HG03135 (cell line): ENCODE data around the gene FBXO28.
"Not testable (repeated sequence)": the region's sequence is repeated elsewhere in the genome, so short reads cannot be mapped to it uniquely, and the experiment has no call there.

Experiments used
- ATAC-seq: cut with Tn5 transposase; IDR thresholded peaks from one replicate; pipeline ENCODE4 v1.9.1; 2021; ENCODE audit warnings: mild to moderate bottlenecking, moderate library complexity; ENCODE audit not compliant: unreplicated experiment

Gene FBXO28, protein sequence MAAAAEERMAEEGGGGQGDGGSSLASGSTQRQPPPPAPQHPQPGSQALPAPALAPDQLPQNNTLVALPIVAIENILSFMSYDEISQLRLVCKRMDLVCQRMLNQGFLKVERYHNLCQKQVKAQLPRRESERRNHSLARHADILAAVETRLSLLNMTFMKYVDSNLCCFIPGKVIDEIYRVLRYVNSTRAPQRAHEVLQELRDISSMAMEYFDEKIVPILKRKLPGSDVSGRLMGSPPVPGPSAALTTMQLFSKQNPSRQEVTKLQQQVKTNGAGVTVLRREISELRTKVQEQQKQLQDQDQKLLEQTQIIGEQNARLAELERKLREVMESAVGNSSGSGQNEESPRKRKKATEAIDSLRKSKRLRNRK

DNA sequence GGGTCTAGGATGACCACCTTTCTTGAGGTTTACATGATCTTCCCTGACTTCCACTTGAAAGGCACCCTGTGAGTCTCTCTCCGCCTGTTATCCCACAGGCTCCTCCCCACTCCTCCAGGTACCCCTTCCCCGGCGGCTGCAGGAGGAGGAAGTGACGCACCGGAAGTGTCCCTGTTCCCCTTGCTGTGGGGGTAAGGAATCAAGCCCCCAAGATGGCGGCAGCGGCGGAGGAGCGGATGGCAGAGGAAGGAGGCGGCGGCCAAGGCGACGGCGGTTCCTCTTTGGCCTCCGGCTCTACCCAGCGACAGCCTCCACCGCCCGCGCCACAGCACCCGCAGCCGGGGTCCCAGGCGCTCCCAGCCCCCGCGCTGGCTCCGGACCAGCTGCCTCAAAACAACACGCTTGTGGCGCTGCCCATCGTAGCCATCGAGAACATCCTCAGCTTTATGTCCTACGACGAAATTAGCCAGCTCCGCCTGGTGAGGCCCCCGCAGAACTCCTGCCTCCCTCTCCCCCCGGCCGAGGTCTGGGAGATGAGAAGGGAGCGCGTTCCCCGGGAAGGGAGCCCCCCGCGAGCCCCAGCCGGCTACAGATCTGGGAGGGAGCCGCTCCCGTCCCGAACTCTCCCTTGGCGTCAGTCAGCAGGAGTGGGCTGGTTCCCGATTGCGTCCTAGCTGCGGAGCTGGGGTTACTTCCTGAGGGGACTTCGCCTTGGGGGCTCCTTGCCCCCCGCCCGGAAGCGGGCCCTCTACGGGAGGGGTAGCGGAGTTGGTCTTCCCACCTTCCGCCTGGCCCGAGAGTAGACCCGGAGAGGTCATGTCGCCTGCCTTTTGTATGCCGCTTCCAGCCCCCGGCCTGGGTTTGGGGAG, at the start of gene FBXO28:
FBXO28 (plus strand) TSS at position 194 of the 869 bp plus-strand sequence; CDS start at position 213, 19 bp downstream.
- peak; percentile 97 for ATAC-seq

DNA sequence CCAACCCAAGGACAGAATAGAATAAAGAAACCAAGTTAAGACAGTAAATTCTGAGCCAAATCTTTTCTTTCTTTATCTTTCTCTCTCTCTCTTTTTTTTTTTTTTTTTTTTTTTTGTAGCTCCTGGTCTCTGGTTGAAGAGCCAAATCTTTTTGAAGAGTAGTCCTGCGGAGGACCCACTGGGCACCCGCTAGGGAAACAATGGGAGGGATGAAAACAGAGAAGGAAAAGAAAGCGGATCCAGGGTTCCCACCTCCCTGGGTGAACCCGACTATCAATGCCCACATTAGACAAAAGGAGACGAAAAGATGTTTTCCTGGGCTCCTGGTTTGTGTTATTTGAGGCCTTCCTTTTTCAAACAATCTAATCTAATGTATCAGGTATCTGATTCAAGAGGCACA, 49.8 kb upstream of the FBXO28 start:
- no peak for ATAC-seq

DNA sequence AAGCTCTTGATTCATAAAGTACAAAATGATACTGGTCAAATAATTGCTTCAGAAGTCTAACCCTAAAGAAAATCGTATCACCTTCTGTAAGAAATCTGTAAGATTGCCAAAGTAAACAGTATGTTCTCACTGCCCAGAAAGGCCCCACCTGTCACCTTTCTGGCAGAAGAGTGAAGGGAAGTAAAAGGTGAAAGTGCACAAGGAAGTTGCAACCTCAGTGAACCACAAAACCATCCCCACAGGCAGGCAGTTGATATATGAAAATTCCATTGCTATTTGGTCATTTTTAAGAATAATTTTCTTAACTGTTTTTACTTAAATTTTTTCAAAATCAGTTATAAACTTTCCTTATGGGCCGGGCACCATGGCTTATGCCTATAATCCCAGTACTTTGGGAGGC, 48.5 kb upstream of the FBXO28 start:
- no peak for ATAC-seq

DNA sequence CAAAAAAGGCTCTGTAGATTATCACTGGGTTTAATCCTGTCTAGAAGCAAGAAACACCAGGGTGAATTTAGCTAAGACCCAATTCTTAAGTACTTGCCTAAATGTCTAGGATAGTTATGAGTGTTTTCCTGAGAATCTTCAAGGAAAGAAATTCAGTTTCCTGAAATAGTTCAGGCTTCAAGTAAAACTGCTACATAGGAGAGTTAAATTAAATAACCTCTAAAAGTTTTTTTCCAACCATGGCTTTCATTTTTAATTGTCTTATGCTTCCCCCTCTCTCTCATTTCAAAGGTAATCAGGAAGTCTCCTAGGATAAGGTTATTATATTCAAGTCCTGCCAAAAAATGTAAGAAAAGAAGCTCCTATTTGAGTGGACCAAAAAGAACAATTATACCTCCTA, 46.7 kb upstream of the FBXO28 start:
- ATAC-seq, result no peak

DNA sequence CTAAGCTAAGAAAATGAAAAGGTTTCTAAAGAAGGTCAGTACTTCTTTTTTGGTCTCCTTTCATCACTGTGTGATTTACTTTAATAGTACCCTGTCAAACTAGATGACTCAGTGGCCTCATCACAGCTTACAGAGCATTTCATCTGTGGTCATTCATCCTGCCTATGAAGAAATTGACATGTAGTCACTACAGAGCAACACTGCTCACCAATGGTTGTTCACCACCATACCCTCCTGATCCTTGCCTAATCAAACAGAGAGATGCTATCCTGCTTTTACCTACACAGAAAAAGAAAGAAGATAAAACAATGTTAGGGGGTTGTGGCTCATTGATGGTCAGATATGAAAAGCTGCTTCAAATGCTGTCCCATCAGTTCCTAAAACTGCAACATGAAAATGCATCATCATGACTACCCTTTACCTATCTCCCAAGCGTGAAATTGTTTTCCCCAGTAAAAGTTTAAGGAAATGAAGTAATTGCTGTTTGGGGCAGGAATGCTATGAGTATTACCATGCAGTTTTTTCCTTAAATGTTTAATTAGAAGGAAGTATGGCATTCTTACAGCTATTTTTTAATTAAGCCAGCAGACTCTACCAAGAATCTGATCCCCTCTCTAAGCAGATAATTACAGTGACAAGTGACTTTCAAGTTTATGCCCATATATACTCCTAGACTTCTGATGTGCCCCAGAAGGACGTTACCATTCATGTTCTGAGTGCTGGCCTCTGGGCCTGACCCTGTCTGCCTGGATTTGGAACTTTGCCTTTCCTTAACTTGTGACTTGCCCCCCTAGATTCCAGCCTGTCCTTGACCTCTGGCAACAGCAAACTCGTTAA, 46.1 kb upstream of the FBXO28 start:
- no peak for ATAC-seq

DNA sequence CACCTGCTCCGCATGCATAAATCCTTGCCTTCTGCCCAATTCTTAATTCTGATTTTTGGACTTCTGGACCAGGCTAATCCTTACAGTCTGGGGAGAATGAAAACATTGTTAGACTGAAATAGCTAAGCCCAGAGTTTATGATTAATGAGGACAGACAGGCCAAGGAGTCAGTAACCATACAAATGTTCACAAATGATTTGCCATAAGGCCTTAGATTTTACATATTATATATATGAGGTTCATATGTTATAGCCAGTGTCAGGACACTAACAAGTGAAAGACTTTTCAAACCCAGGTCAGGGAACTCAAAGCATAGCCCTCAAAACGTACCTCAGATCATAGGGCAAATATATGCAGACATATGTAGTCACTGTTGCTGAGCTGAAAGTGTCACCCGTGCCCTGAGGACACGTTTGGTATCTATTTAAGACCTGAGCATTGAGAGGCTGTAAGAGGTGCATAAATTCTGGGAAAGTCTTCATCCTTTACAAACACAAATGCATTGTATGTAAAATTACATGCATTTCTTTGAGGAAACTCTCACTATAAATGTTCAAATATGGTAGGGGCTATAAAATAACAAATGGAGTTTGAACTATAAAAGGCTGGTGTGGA, 45.3 kb upstream of the FBXO28 start:
- no peak for ATAC-seq

DNA sequence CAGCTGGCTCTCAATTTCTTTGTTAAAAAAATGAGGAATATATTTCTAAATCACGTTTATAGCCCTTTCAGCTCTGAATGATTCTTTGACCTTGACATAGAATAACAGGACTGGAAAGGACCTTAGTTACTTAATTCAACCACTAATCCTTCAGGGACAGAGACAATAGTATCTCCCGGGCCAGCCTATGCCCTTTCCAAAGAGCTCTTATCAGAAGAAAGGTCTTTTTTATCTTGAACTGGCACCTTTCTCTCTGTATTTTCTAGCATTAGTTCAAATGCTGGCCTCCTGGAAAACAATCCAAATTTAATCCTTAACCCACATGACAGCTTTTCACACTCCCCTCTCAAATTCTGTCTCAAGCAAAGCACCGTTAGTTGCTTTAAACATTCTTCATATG, 44.8 kb upstream of the FBXO28 start:
- ATAC-seq, result no peak

DNA sequence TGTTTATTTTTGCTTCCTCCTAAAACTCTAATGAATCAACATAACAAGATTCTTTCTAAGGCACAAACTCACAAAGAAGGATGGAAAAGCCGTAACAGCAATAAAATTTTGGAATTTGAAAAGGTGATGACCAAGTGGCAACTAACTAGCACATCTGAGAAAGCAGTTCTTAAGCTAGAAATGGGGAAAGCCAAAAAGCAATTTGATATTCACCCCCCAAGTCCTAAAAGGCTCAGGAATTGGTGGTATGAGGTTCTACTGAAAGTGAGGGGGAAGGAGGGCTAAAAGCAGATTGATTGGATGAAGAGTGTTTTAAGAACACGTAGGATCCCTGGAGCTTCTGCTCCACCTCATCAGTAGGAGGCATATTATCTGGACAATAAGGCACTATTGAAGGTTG, 43.4 kb upstream of the FBXO28 start:
- ATAC-seq, result no peak

DNA sequence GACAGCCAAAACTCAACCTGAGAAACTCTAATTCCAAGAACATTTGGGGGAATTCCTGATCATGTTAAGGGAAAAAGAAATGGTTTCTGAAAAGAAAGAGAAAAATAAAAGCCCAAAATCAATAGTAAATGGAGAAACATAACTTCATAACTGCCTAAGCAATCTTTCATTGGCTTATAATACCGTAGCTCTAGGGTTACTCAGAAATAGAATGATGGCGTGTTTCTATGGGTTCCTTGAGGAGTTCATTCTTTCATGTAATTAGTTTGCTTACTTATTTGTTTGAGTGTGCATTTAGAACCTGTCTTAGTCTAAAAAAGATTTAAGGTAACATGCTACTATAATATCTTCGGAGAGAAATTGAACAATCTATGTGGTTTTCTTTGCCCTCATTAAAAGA, 37.5 kb upstream of the FBXO28 start:
- no peak for ATAC-seq

DNA sequence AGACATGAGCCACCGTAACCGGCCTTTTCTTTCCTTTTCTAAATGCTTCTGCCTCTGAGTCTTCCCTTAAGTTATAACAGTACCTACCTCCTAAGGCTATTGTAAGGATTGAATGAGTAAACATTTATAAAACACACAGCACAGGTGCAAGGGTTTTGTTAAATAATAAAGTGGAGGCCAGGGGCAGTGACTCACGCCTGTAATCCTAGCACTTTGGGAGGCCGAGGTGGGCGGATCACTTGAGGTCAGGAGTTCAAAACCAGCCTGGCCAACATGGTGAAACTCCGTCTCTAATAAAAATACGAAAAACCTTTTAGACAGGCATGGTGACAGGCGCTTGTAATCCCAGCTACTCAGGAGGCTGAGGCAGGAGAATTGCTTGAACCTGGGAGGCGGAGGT, 34.3 kb upstream of the FBXO28 start:
- not testable (repeated sequence) for ATAC-seq

DNA sequence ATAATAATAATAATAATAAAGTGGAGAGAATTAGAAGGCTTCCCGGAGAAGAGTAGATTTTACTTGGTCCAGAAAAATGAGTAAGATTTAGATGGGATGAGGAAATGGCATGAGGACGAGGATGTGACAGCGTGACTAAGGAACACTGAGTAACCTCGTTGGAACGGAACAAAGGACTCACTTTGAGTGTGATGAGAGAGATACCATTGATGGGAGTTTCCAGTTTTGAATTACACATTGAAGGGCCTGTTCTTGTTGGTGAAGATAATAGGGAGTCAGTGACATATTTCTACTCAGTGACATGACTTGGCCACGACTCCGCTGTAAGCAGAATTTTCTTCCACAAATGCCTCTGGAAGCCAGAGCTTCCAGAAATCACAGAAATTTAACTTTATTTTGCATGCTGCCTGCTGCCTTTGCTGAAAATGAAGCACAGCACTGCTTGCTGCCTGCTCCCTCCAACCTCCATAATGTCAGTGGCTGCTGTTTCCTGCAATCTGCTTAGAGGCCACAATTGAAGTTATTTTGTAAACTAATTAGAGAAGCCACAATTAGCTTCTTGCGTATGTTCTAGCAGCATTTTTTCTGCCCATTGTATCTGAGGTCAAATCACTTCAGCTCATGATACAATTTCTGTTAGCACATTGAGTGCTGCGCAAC, 33.7 kb upstream of the FBXO28 start:
- no peak for ATAC-seq

DNA sequence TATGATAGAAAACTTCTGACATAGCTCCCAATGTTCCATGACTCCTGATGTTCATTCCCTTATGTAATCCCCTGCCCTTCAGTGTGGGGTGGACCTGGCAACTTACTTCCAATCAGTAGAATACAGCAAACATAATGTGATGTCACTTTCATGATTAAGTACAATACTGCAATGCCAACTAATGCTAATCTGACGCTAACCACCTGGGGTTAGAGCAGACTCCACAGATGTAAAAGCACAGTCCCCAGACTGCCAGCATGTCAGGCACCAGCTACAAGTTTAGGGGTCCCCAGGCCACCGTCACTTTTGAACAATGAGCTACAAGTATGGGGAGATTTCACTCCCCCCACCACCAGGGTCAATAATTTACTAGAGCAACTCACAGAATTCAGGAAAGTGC, 32.3 kb upstream of the FBXO28 start:
- no peak for ATAC-seq

DNA sequence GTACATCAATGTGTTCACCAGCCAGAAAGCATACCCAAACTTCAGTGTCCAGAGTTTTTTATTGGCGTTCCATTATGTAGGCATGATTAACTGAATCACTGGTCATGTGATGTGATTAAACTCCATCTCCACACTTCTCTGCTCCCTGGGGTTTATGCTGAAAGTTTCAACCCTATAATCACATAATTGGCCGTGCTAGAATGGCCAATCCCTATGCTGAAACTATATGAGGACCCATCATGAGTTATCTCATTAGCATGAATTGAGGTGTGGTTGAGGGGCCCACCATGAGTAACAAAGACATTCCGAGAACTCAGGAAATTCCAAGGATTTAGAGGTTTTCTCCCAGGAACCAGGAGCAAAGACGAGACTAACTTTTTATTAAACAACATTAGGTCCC, 31.8 kb upstream of the FBXO28 start:
- no peak for ATAC-seq

DNA sequence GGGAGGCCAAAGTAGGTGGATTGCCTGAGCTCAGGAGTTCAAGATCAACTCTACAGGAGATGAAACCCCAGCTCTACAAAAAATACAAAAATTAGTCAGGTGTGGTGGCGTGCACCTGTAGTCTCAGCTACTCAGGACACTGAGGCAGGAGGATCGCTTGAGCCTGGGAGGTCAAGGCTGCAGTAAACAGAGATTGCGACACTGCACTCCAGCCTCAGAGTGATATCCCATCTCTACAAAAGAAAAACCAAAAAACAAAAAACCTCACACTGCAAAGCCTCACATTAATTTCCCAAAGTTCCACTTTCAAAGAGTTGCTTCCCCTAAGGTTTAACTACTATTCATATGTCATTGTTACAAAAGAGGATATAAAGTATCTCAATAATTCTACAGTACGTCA, 29.0 kb upstream of the FBXO28 start:
- ATAC-seq, result no peak

DNA sequence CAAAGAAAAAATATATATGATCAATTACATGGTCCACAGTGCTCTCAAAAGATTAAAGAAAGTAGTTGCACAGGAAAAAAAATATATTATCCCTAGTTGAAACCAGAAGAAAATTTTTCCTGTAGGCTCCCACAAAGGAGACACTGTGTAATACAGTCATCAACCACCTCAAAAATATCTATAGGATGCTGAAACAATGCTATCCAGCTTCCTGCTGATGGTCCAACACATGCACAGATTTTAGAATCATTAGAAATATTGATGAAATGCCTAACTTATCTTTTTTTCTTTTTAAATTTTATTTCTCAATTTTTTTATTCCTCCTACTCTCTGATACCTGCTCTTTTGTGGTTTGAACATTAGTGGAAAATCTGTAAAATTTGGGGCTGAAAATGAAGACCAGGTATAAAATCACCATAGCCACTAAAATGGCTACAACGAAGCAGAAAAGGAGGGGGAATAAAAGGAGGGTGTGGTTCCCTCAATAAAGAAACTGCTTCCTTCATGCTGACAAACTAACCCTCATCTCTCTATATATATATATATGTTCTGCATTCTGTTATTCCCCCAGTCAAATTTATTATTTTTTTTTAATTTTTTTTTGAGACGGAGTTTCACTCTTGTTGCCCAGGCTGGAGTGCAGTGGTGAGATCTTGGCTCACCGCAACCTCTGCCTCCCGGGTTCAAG, 28.3 kb upstream of the FBXO28 start:
- no peak for ATAC-seq

DNA sequence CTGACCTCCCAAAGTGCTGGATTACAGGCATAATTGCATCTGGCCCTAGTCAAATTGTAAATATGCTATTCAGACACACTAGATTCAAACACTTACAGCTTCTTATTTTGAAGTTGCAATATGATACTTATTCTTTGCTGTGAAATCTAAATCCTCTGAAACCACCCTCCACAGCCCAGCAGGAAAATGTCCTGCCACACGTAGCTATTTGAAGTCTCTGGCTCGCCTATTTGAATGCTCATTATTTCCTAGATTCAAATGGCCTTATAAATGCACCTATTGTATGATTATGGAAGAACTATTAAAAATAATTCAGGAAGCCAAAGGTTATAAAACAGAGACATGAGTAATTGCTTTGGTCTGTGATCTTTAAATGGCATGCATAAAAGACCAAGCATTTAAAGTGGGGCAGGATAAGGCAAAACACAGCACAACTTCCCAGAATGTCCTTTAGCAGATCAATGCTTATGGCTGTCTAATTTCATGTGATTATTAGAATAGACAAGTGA, 26.6 kb upstream of the FBXO28 start:
- ATAC-seq, result no peak

DNA sequence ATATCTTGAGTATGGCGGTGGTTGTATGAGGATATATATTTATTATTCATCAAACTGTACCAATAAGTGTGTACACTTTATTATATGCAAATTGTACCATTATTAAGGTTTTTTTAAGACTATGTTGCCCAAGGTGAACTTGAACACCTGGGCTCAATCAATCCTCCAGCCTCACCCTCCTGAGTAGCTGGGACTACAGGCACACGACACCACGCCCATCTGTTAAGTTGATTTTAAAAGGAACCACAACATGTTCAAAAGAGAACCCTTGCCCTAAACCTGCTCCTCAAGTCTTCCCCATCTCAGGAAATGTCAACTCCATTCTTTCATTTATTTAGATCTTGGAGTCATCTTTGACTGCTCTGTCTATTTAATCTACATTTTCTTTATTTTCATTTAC, 24.3 kb upstream of the FBXO28 start:
- no peak for ATAC-seq

DNA sequence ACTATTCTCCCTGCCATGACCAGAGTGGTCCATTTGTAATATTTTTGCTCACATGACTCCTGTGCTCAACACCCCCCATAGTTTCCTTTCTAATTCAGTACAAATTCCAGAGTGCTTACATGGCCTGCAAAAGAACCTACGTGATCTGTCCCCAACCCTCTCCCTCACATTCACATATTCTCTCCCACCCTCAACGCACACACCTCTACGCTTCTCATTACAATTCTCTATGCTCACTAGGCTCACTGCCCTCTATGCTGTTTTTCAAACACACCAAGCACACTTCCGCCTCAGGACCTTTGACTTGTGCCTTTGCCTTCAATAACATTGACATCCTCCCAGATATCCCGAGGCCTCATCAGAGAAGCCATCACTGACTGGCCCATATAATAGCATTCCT, 23.8 kb upstream of the FBXO28 start:
- no peak for ATAC-seq

DNA sequence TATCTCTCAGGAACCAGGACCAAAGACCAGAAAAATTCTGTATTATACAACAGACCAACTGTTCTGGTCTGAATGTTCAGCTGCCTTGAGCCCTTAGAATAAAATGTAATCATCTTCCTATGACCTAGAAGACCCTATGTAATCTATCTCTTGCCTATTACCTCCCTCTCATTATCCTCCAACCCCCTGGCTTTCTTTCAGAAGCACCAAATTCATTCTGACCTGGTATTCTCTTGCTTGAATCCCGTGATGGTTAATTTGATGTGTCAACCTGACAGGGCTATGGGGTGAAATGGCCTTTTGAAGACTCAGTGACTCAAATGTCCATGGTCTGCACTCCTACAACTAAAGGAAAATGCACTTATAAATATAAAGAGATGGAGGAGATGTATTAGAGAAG, 21.8 kb upstream of the FBXO28 start:
- no peak for ATAC-seq

DNA sequence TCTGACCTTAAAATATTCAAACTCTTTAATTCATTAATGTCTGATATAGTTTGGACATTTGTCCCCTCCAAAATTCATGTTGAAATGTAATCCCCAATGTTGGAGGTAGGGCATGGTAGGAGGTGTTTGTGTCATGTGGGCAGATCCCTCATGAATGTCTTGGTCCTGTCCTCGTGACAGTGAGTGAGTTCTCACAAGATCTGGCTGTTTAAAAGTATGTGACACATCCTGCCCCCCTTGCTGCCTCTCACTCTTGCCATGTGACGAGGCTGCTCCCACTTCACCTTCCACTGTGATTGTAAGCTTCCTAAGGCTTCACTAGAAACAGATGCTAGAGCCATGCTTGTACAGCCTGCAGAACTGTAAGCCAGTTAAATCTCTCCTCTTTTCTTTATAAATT, 21.3 kb upstream of the FBXO28 start:
- ATAC-seq, result no peak
